ENCODE measurements around the gene NPAS2. TPM values are rescaled to one million over a fixed set of nuclear protein-coding genes. Genes with fewer than 3 reads are reported as not detected.

NPAS2 gene
- total RNA-seq, 2 experiments from 2014 or later: 5.8 to 5.9 TPM

GRCh38 chr2:100978582-100979191, 158.7 kb downstream of the NPAS2 start:
- Mint-ChIP-seq H3K4me1 (ENCODE audit: low read depth) (no peaks in the 10 kb centered on the region), H3K4me3 (no peak overlapping the region), H3K36me3 (ENCODE audit: low read depth) (no peaks in the 10 kb centered on the region), H3K27ac (no peak overlapping the region), H3K27me3 (ENCODE audit: low read depth) (no peaks in the 10 kb centered on the region), H3K9me3 (no peaks in the 10 kb centered on the region)
- DNase-seq: no peak
- intact Hi-C loops (cut with micrococcal nuclease): no loop called here
- CTCF ChIA-PET: no interaction called here

GRCh38 chr2:100980046-100980445, 160.1 kb downstream of the NPAS2 start:
- CTCF ChIA-PET: no interaction called here
- Mint-ChIP-seq H3K4me1 (ENCODE audit: low read depth) (no peaks in the 10 kb centered on the region), H3K27me3 (ENCODE audit: low read depth) (no peaks in the 10 kb centered on the region), H3K36me3 (ENCODE audit: low read depth) (no peaks in the 10 kb centered on the region), H3K9me3 (no peaks in the 10 kb centered on the region), H3K27ac (no peak overlapping the region), H3K4me3 (no peak overlapping the region)
- DNase-seq: no peak
- intact Hi-C loops (cut with micrococcal nuclease): loop anchor here (10.0 kb wide), 1 partner anchor 715 kb away; no protein-coding TSS in a partner anchor

GRCh38 chr2:100981011-100981410, 161.1 kb downstream of the NPAS2 start:
- intact Hi-C loops (cut with micrococcal nuclease): loop anchor here (10.0 kb wide), 1 partner anchor 716 kb away; no protein-coding TSS in a partner anchor
- no peaks in the 10 kb centered on the region for H3K9me3 Mint-ChIP-seq
- H3K36me3 Mint-ChIP-seq (ENCODE audit: low read depth): no peaks in the 10 kb centered on the region
- no peaks in the 10 kb centered on the region for H3K4me1 Mint-ChIP-seq (ENCODE audit: low read depth)
- CTCF ChIA-PET: interaction anchor here (0.6 to 0.8 kb wide), 2 partner anchors 252 to 365 kb away, joined by 3 to 4 read pairs; no protein-coding TSS in a partner anchor
- no peak overlapping the region for H3K27ac Mint-ChIP-seq
- no peaks in the 10 kb centered on the region for H3K27me3 Mint-ChIP-seq (ENCODE audit: low read depth)
- no peak for DNase-seq
- H3K4me3 Mint-ChIP-seq: no peak overlapping the region

- Mint-ChIP-seq H3K9me3 (no peaks in the 10 kb centered on the region), H3K4me3 (no peak overlapping the region), H3K36me3 (ENCODE audit: low read depth) (no peaks in the 10 kb centered on the region), H3K27me3 (ENCODE audit: low read depth) (no peaks in the 10 kb centered on the region), H3K27ac (no peak overlapping the region), H3K4me1 (ENCODE audit: low read depth) (no peaks in the 10 kb centered on the region)
- CTCF ChIA-PET: interaction anchor here (0.8 to 1.8 kb wide), 5 partner anchors 174 to 376 kb away, joined by 3 to 10 read pairs (median 4); no protein-coding TSS in a partner anchor
- intact Hi-C loops (cut with micrococcal nuclease): loop anchor here (10.0 kb wide), 1 partner anchor 718 kb away; no protein-coding TSS in a partner anchor
- no peak for DNase-seq
These were observed 162.5 kb downstream of the NPAS2 start for GRCh38 chr2:100982431-100982861.

GRCh38 chr2:100983201-100983600, 163.3 kb downstream of the NPAS2 start:
- Mint-ChIP-seq H3K36me3 (ENCODE audit: low read depth) (no peaks in the 10 kb centered on the region), H3K9me3 (no peaks in the 10 kb centered on the region), H3K27me3 (ENCODE audit: low read depth) (no peaks in the 10 kb centered on the region), H3K27ac (no peak overlapping the region), H3K4me1 (ENCODE audit: low read depth) (no peaks in the 10 kb centered on the region), H3K4me3 (no peak overlapping the region)
- intact Hi-C loops (cut with micrococcal nuclease): loop anchor here (10.0 kb wide), 1 partner anchor 718 kb away; no protein-coding TSS in a partner anchor
- CTCF ChIA-PET: interaction anchor here (0.9 to 1.8 kb wide), 4 partner anchors 15 to 377 kb away, joined by 3 to 10 read pairs (median 4); no protein-coding TSS in a partner anchor
- no peak for DNase-seq

- intact Hi-C loops (cut with micrococcal nuclease): loop anchor here (2.0 to 10.0 kb wide), 2 partner anchors 261 to 719 kb away; no protein-coding TSS in a partner anchor
- no peak for DNase-seq
- Mint-ChIP-seq H3K4me1 (ENCODE audit: low read depth) (no peaks in the 10 kb centered on the region), H3K9me3 (no peaks in the 10 kb centered on the region), H3K36me3 (ENCODE audit: low read depth) (no peaks in the 10 kb centered on the region), H3K27ac (no peak overlapping the region), H3K27me3 (ENCODE audit: low read depth) (no peaks in the 10 kb centered on the region), H3K4me3 (no peak overlapping the region)
- CTCF ChIA-PET: interaction anchor here (0.9 to 1.0 kb wide), 2 partner anchors 15 to 377 kb away, joined by 3 to 4 read pairs; no protein-coding TSS in a partner anchor
These were observed 163.9 kb downstream of the NPAS2 start for GRCh38 chr2:100983684-100984310.

- Mint-ChIP-seq H3K36me3 (ENCODE audit: low read depth) (no peaks in the 10 kb centered on the region), H3K27me3 (ENCODE audit: low read depth) (no peaks in the 10 kb centered on the region)
- CTCF ChIA-PET: interaction anchor here (0.6 to 4.3 kb wide), 5 partner anchors 9 to 381 kb away, joined by 3 to 41 read pairs (median 4); no protein-coding TSS in a partner anchor
These were observed 165.0 kb downstream of the NPAS2 start for GRCh38 chr2:100984892-100985307.

GRCh38 chr2:100986157-100986556, 166.2 kb downstream of the NPAS2 start:
- H3K36me3 Mint-ChIP-seq (ENCODE audit: low read depth): no peaks in the 10 kb centered on the region
- CTCF ChIA-PET: interaction anchor here (0.5 to 4.3 kb wide), 9 partner anchors 217 to 391 kb away, joined by 3 to 41 read pairs (median 3); no protein-coding TSS in a partner anchor
- no peak overlapping the region for H3K4me3 Mint-ChIP-seq

More at GRCh38 chr2:100984892-100985307, 165.0 kb downstream of the NPAS2 start:
- peak; percentile 85 for DNase-seq
- no peaks in the 10 kb centered on the region for H3K9me3 Mint-ChIP-seq
- no peak overlapping the region for H3K27ac Mint-ChIP-seq
- intact Hi-C loops (cut with micrococcal nuclease): loop anchor here (1.0 to 10.0 kb wide), 6 partner anchors 132 to 720 kb away; no protein-coding TSS in a partner anchor
- no peaks in the 10 kb centered on the region for H3K4me1 Mint-ChIP-seq (ENCODE audit: low read depth)
- H3K4me3 Mint-ChIP-seq: no peak overlapping the region

GRCh38 chr2:100987536-100987935, 167.6 kb downstream of the NPAS2 start:
- H3K4me1 Mint-ChIP-seq (ENCODE audit: low read depth): peaks cover 4% of the 10 kb centered on the region
- H3K4me3 Mint-ChIP-seq: no peak overlapping the region
- no peaks in the 10 kb centered on the region for H3K36me3 Mint-ChIP-seq (ENCODE audit: low read depth)
- no peaks in the 10 kb centered on the region for H3K9me3 Mint-ChIP-seq
- H3K27me3 Mint-ChIP-seq (ENCODE audit: low read depth): no peaks in the 10 kb centered on the region
- H3K27ac Mint-ChIP-seq: no peak overlapping the region
- no peak for DNase-seq
- intact Hi-C loops (cut with micrococcal nuclease): loop anchor here (5.0 to 10.0 kb wide), 2 partner anchors 560 to 723 kb away; no protein-coding TSS in a partner anchor
- CTCF ChIA-PET: interaction anchor here (0.7 to 4.3 kb wide), 5 partner anchors 209 to 394 kb away, joined by 3 to 41 read pairs (median 3); no protein-coding TSS in a partner anchor

More at GRCh38 chr2:100986157-100986556, 166.2 kb downstream of the NPAS2 start:
- H3K4me1 Mint-ChIP-seq (ENCODE audit: low read depth): no peaks in the 10 kb centered on the region
- DNase-seq: no peak
- no peak overlapping the region for H3K27ac Mint-ChIP-seq
- no peaks in the 10 kb centered on the region for H3K9me3 Mint-ChIP-seq
- no peaks in the 10 kb centered on the region for H3K27me3 Mint-ChIP-seq (ENCODE audit: low read depth)
- intact Hi-C loops (cut with micrococcal nuclease): loop anchor here (5.0 to 10.0 kb wide), 2 partner anchors 559 to 721 kb away; no protein-coding TSS in a partner anchor

GRCh38 chr2:100987974-100988373, 168.0 kb downstream of the NPAS2 start:
- CTCF ChIA-PET: interaction anchor here (0.7 to 4.3 kb wide), 4 partner anchors 258 to 394 kb away, joined by 3 to 41 read pairs (median 14); no protein-coding TSS in a partner anchor
- no peaks in the 10 kb centered on the region for H3K9me3 Mint-ChIP-seq

GRCh38 chr2:100988630-100989417, 168.9 kb downstream of the NPAS2 start:
- H3K4me3 Mint-ChIP-seq: no peak overlapping the region
- no peaks in the 10 kb centered on the region for H3K9me3 Mint-ChIP-seq
- no peak overlapping the region for H3K27ac Mint-ChIP-seq
- intact Hi-C loops (cut with micrococcal nuclease): loop anchor here (5.0 to 10.0 kb wide), 2 partner anchors 562 to 724 kb away; no protein-coding TSS in a partner anchor
- peaks cover 5% of the 10 kb centered on the region for H3K4me1 Mint-ChIP-seq (ENCODE audit: low read depth)
- H3K27me3 Mint-ChIP-seq (ENCODE audit: low read depth): no peaks in the 10 kb centered on the region
- H3K36me3 Mint-ChIP-seq (ENCODE audit: low read depth): no peaks in the 10 kb centered on the region
- DNase-seq: no peak
- CTCF ChIA-PET: interaction anchor here (4.3 kb wide), 2 partner anchors 259 to 380 kb away, joined by 24 to 41 read pairs; no protein-coding TSS in a partner anchor

More at GRCh38 chr2:100987974-100988373, 168.0 kb downstream of the NPAS2 start:
- Mint-ChIP-seq H3K4me3 (no peak overlapping the region), H3K4me1 (ENCODE audit: low read depth) (peaks cover 5% of the 10 kb centered on the region), H3K27ac (no peak overlapping the region), H3K36me3 (ENCODE audit: low read depth) (no peaks in the 10 kb centered on the region), H3K27me3 (ENCODE audit: low read depth) (no peaks in the 10 kb centered on the region)
- DNase-seq: no peak
- intact Hi-C loops (cut with micrococcal nuclease): loop anchor here (5.0 to 10.0 kb wide), 2 partner anchors 561 to 723 kb away; no protein-coding TSS in a partner anchor

Data from activated naive CD4-positive, alpha-beta T cell treated with anti-CD3 and anti-CD28 coated beads for 36 hours (primary cell).